K562 (cell line): Measurements from ENCODE around the gene FMC1. TPM values are rescaled to one million over a fixed set of nuclear protein-coding genes. Genes with fewer than 3 reads are reported as not detected.

ENCODE experiments used
- ATAC-seq: fragments of 200-7000 bp; cut with Tn5 transposase; 3 replicates; pipeline ENCODE4 v1.9.1; 2020; ENCODE audit warnings: moderate library complexity
- BruUV-seq: library from RNA; stranded (reverse); fragments of 400-500 nt; replicated peaks from 2 replicates; lab custom pipeline; 2021; lab: Mats Ljungman, UMichigan
- CTCF ChIA-PET: fragments of 300-600 bp; formaldehyde crosslinking; extraction: SDS; loops from one replicate; lab custom pipeline; 2021; ENCODE audit warnings: low intra/inter-chr PET ratio; lab: Yijun Ruan, JAX
- POLR2A ChIA-PET: fragments of 300-600, 350-650 bp; sonication (Branson Sonifier 250); formaldehyde crosslinking; extraction: SDS; loops from one replicate; lab custom pipeline; 2021; ENCODE audit warnings: antibody characterized with exemption, inconsistent platforms; lab: Yijun Ruan, JAX
- DNase-seq, 4 experiments: peaks; one replicate each; pipeline versions ENCODE4 v3.0.0 to v3.0.0-alpha.2; 2011 to 2018; ENCODE audit warnings: low spot score in 3 of 4, mixed read lengths in 3 of 4; ENCODE audit errors: extremely low read depth in 1 of 4
- FAIRE-seq: peaks from 2 replicates; lab custom pipeline; 2011; peaks lifted over from hg19 to GRCh38; lab: Jason Lieb, UNC
- H2AFZ ChIP-seq: 2 replicates; pipeline ENCODE4 v1.6.0; 2011; ENCODE audit warnings: low read depth, low read length, control low read depth, inconsistent platforms
- H3K27ac ChIP-seq: fragments of 200-600 bp; 3 replicates; pipeline ENCODE4 v1.8.0; 2011; ENCODE audit warnings: low read depth, mild to moderate bottlenecking, control low read depth, inconsistent platforms, low read length, moderate library complexity, mixed read lengths; ENCODE audit errors: extremely low read depth
- H3K27me3 ChIP-seq, 2 experiments: fragments of 300-600 bp in 1 of 2; 2 replicates in 1 of 2; 3 replicates in 1 of 2; pipeline versions ENCODE4 v1.6.0 to v1.8.0; 2011; ENCODE audit warnings: inconsistent platforms in 2 of 2, low read length in 2 of 2, mild to moderate bottlenecking in 1 of 2, mixed read lengths in 1 of 2, moderate library complexity in 1 of 2; ENCODE audit not compliant: control insufficient read depth in 2 of 2, insufficient read depth in 2 of 2
- H3K36me3 ChIP-seq: fragments of 300-600 bp; 3 replicates; pipeline ENCODE4 v1.8.0; 2011; ENCODE audit warnings: mild to moderate bottlenecking, low read length, inconsistent platforms; ENCODE audit not compliant: control insufficient read depth, insufficient read depth
- H3K4me1 ChIP-seq, 2 experiments: fragments of 200-600 bp in 1 of 2; replicated peaks in 1 of 2; 2 replicates in 1 of 2; 3 replicates in 1 of 2; pipeline versions ENCODE4 v1.5.1 to v1.8.0; 2011; ENCODE audit warnings: inconsistent platforms in 2 of 2, low read length in 2 of 2, mild to moderate bottlenecking in 1 of 2, mixed read lengths in 1 of 2, moderate library complexity in 1 of 2; ENCODE audit not compliant: control insufficient read depth in 2 of 2, insufficient read depth in 2 of 2
- H3K4me2 ChIP-seq: 2 replicates; pipeline ENCODE4 v1.6.1; 2011; ENCODE audit warnings: low read length, control low read depth, inconsistent platforms, mixed read lengths; ENCODE audit not compliant: insufficient read depth
- H3K4me3 ChIP-seq: fragments of 200-600 bp; sonication (generic), shearing (Covaris generic); 2 replicates; pipeline ENCODE4 v1.5.1; 2016; ENCODE audit warnings: control low read depth, inconsistent platforms
- H3K79me2 ChIP-seq: fragments of 200-600 bp; 3 replicates; pipeline ENCODE4 v1.8.0; 2011; ENCODE audit warnings: low read length, inconsistent platforms; ENCODE audit not compliant: control insufficient read depth, insufficient read depth
- H3K9ac ChIP-seq, 2 experiments: 2 replicates each; pipeline versions ENCODE4 v1.6.0 to v1.6.1; 2011; ENCODE audit warnings: low read depth in 2 of 2, low read length in 2 of 2, control low read depth in 1 of 2, inconsistent platforms in 1 of 2, mild to moderate bottlenecking in 1 of 2, mixed read lengths in 1 of 2; ENCODE audit not compliant: insufficient read depth in 1 of 2
- H3K9me1 ChIP-seq: one replicate; pipeline ENCODE4 v1.6.0; 2011; ENCODE audit warnings: inconsistent platforms, mild to moderate bottlenecking, low read length, moderate library complexity; ENCODE audit not compliant: control insufficient read depth, insufficient read depth
- H3K9me3 ChIP-seq: replicated peaks from 2 replicates; pipeline ENCODE4 v1.5.1; 2011; ENCODE audit warnings: low read depth, low read length, inconsistent platforms; ENCODE audit not compliant: control insufficient read depth, insufficient read depth
- H4K20me1 ChIP-seq: replicated peaks from 2 replicates; pipeline ENCODE4 v1.6.1; 2011; ENCODE audit warnings: low read length, inconsistent platforms, mixed read lengths; ENCODE audit not compliant: control insufficient read depth, insufficient read depth
- BCL6 ChIP-seq: fragments of 250-450 bp; sonication (Bioruptor Pico); IDR thresholded peaks from 2 replicates; pipeline ENCODE4 v1.4.0; 2020
- CHD4 ChIP-seq: fragments of 200-600 bp; sonication (generic); IDR thresholded peaks from 3 replicates; pipeline ENCODE4 v1.6.1; 2012; ENCODE audit warnings: low read depth, mild to moderate bottlenecking, mixed read lengths, low read length, inconsistent platforms; ENCODE audit not compliant: insufficient read depth, insufficient replicate concordance, poor library complexity, severe bottlenecking
- GABPB2 ChIP-seq: fragments of 250-450 bp; sonication (Bioruptor Pico); conservative IDR thresholded peaks from 2 replicates; pipeline ENCODE4 v1.5.1; 2021; ENCODE audit warnings: mild to moderate bottlenecking
- KDM1A ChIP-seq, 2 experiments: fragments of 450-650 bp; IDR thresholded peaks; 2 replicates each; pipeline ENCODE4 v1.6.1; 2016; ENCODE audit warnings: mild to moderate bottlenecking in 2 of 2
- MECOM ChIP-seq: fragments of 250-450 bp; sonication (Bioruptor Pico); IDR thresholded peaks from 2 replicates; pipeline ENCODE4 v1.8.0; 2022; ENCODE audit warnings: inconsistent platforms
- NFE2 ChIP-seq: IDR thresholded peaks from 2 replicates; pipeline ENCODE4 v1.6.1; 2014; ENCODE audit warnings: antibody characterized with exemption, low read depth
- NFRKB ChIP-seq: fragments of 450-650 bp; IDR thresholded peaks from 2 replicates; pipeline ENCODE4 v1.6.1; 2016; ENCODE audit warnings: low read depth
- PHF20 ChIP-seq: fragments of 450-650 bp; IDR thresholded peaks from 2 replicates; pipeline ENCODE4 v1.6.1; 2018; ENCODE audit not compliant: partially characterized antibody
- PHF21A ChIP-seq: fragments of 450-650 bp; IDR thresholded peaks from 2 replicates; pipeline ENCODE4 v1.6.1; 2017; ENCODE audit warnings: low read depth, borderline replicate concordance
- RBM25 ChIP-seq: fragments of 200-400 bp; formaldehyde crosslinking; IDR thresholded peaks from 2 replicates; pipeline ENCODE4 v1.6.1; 2018; ENCODE audit warnings: low read length, low read depth, moderate library complexity; ENCODE audit not compliant: severe bottlenecking
- SRSF9 ChIP-seq: fragments of 200-400 bp; formaldehyde crosslinking; IDR thresholded peaks from 2 replicates; pipeline ENCODE4 v1.6.1; 2017; ENCODE audit warnings: low read depth, low read length, borderline replicate concordance
- TAL1 ChIP-seq: fragments of 450-650 bp; IDR thresholded peaks from 2 replicates; pipeline ENCODE4 v1.6.1; 2016; ENCODE audit warnings: mild to moderate bottlenecking
- ZNF140 ChIP-seq: fragments of 250-450 bp; sonication (Bioruptor Pico); IDR thresholded peaks from 2 replicates; pipeline ENCODE4 v1.8.0; 2021; ENCODE audit warnings: moderate library complexity, mild to moderate bottlenecking, inconsistent platforms
- WGBS: fragments of 100-300 bp; shearing (Covaris generic); methylation state at CpG from one replicate; pipeline ENCODE4 v1.1.6; 2016; ENCODE audit warnings: low coverage, mixed read lengths; ENCODE audit not compliant: insufficient coverage; ENCODE audit errors: missing lambda C conversion rate; 5-methylcytosine and 5-hydroxymethylcytosine counted together
- in situ Hi-C: fragments of 300-500 bp; cut with MboI; formaldehyde crosslinking; loops from 4 replicates; pipeline ENCODE4 v1.15.0; 2018; ENCODE audit warnings: inconsistent platforms, mixed read lengths
- intact Hi-C: fragments of 100-400 bp; cut with micrococcal nuclease; formaldehyde crosslinking; loops from 2 replicates; pipeline ENCODE4 v1.14.2; 2022
- polyA plus RNA-seq, 8 experiments: library from polyadenylated mRNA; depleted of rRNA in 4 of 8; stranded (reverse) in 5 of 8; unstranded in 3 of 8; fragments of >200 nt; fragmentation: Nextera tagmentation in 2 of 8; fragmentation: Illumina TruSeq in 1 of 8; extraction: Ambion mirVana in 2 of 8; extraction: Trizol in 1 of 8; gene quantifications; 2 replicates each; pipeline versions ENCODE4 v1.2.1 to v1.2.3, GENCODE V29; 2011 to 2014; ENCODE audit warnings: inconsistent platforms in 1 of 8, missing spikeins in 1 of 8
- total RNA-seq, 7 experiments: library from RNA; depleted of rRNA in 6 of 7; stranded (reverse); fragments of >200 nt in 6 of 7; fragmentation: Illumina TruSeq in 2 of 7; extraction: Trizol in 2 of 7; gene quantifications; 2 replicates each; pipeline versions ENCODE4 v1.2.1 to v1.2.3, GENCODE V29; 2011 to 2021; ENCODE audit warnings: low replicate concordance in 1 of 7
- TF ChIP-seq, protein P1 (sequence below): fragments of 250-450 bp; sonication (Bioruptor Pico); IDR thresholded peaks from 2 replicates; pipeline ENCODE4 v1.8.0; 2021; ENCODE audit warnings: moderate library complexity, mild to moderate bottlenecking, inconsistent platforms
- TF ChIP-seq, protein P2 (sequence below): sonication (generic); formaldehyde crosslinking; IDR thresholded peaks from 2 replicates; pipeline ENCODE4 v1.8.0; 2023; ENCODE audit warnings: missing genetic modification reagents, mild to moderate bottlenecking, borderline replicate concordance

Gene FMC1
- total and polyA plus RNA-seq, 9 of the 15 experiments (the other 6 are each of a cell fraction or from before 2014, with no cell fraction given) = 14.0 to 116 (median 29.0) TPM

DNA sequence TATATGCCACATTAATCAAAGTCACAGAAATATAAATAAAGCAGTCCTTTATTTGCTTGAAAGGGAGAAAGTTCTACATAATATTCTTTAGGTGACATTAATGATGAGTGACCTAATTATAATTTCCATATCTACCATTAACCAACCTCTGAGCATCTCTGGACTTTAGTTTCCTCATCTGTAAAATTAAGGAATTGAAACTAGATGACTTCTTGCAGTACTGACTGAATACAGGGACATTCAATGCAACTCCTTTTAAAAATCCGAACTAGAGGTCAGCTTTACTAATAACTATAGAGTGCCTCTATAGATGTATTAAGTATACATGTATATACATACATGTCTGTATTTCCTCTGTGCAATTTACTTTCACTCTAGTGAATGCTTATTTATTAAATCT is 3.9 kb downstream of the FMC1 start (continued):
- TF ChIP-seq, protein P1, sequence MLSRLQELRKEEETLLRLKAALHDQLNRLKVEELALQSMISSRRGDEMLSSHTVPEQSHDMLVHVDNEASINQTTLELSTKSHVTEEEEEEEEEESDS (CRISPR knock-in tag) = no peak
- TF ChIP-seq SRSF9 (no peak), BCL6 (CRISPR knock-in tag) (no peak)
- TF ChIP-seq, protein P2, sequence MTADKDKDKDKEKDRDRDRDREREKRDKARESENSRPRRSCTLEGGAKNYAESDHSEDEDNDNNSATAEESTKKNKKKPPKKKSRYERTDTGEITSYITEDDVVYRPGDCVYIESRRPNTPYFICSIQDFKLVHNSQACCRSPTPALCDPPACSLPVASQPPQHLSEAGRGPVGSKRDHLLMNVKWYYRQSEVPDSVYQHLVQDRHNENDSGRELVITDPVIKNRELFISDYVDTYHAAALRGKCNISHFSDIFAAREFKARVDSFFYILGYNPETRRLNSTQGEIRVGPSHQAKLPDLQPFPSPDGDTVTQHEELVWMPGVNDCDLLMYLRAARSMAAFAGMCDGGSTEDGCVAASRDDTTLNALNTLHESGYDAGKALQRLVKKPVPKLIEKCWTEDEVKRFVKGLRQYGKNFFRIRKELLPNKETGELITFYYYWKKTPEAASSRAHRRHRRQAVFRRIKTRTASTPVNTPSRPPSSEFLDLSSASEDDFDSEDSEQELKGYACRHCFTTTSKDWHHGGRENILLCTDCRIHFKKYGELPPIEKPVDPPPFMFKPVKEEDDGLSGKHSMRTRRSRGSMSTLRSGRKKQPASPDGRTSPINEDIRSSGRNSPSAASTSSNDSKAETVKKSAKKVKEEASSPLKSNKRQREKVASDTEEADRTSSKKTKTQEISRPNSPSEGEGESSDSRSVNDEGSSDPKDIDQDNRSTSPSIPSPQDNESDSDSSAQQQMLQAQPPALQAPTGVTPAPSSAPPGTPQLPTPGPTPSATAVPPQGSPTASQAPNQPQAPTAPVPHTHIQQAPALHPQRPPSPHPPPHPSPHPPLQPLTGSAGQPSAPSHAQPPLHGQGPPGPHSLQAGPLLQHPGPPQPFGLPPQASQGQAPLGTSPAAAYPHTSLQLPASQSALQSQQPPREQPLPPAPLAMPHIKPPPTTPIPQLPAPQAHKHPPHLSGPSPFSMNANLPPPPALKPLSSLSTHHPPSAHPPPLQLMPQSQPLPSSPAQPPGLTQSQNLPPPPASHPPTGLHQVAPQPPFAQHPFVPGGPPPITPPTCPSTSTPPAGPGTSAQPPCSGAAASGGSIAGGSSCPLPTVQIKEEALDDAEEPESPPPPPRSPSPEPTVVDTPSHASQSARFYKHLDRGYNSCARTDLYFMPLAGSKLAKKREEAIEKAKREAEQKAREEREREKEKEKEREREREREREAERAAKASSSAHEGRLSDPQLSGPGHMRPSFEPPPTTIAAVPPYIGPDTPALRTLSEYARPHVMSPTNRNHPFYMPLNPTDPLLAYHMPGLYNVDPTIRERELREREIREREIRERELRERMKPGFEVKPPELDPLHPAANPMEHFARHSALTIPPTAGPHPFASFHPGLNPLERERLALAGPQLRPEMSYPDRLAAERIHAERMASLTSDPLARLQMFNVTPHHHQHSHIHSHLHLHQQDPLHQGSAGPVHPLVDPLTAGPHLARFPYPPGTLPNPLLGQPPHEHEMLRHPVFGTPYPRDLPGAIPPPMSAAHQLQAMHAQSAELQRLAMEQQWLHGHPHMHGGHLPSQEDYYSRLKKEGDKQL (CRISPR knock-in tag) = no peak

DNA sequence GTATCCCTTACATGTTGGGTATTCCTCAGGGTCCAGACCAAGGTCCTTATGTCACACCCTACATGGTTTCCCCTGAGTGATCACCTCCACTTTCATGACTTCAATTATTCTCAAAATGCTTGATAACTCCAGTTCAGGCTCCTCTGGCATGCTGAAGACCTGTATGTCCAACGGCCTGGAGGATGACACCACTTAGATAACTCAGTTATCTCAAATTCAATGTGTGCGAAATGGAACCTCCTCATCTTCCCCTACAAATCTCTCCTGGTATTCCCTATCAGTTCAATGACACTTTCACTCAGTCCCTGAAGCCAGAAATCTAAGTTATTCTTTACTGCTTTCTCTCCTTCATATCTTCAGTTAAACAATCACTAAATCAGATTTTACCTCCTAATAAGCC is 9.9 kb downstream of the FMC1 start:
- Histone ChIP-seq H3K27me3 (no peaks in the 10 kb centered on the region), H3K9ac (no peak overlapping the region), H3K9me3 (no peaks in the 10 kb centered on the region), H3K36me3 (peaks cover 16% of the 10 kb centered on the region; the same call in 2 of the 3 replicates), H3K4me2 (no peak overlapping the region), H4K20me1 (no peaks in the 10 kb centered on the region), H3K79me2 (no peaks in the 10 kb centered on the region), H3K9me1 (no peaks in the 10 kb centered on the region), H3K4me1 (peaks cover 0 to 4% of the 10 kb centered on the region in 2 experiments; a peak in 3 of 5 replicates), H3K27ac (no peak overlapping the region), H2AFZ (no peak overlapping the region), H3K4me3 (no peak overlapping the region)
- intact Hi-C loops (no loop called here), in situ Hi-C loops (loop anchor here (25.0 kb wide), 1 partner anchor 1389 kb away; no protein-coding TSS in a partner anchor)
- DNase-seq (no peak), ATAC-seq (no peak), FAIRE-seq (no peak)
- no TSS peak for BruUV-seq
- ChIA-PET CTCF (no interaction called here), POLR2A (interaction anchor here (0.7 to 2.4 kb wide), 5 partner anchors 8 to 19 kb away, joined by 3 to 12 read pairs (median 4); partner anchors contain the start of gene LUC7L2)
- WGBS = 7% methylated on average over 2 of the region's 2 CpGs
- peak; percentile 79 for TF ChIP-seq MECOM (CRISPR knock-in tag)
- peak; percentile 12 to 32; a peak in 1 of 4 replicates for TF ChIP-seq KDM1A (IDR thresholded peaks at IDR 0.05)
- TF ChIP-seq NFRKB = no peak
- no peak for TF ChIP-seq GABPB2 (CRISPR knock-in tag)
- TF ChIP-seq TAL1 = peak; percentile 16; the same call in 1 of the 2 replicates
- no peak for TF ChIP-seq ZNF140
- no peak for TF ChIP-seq PHF20
- TF ChIP-seq NFE2 = no peak
- TF ChIP-seq RBM25 = no peak
- TF ChIP-seq PHF21A = no peak
- TF ChIP-seq CHD4 = no peak
